NCI-H446 (cell line): ENCODE data around the gene COX14.
"Not testable (repeated sequence)": the region's sequence is repeated elsewhere in the genome, so short reads cannot be mapped to it uniquely, and the experiment has no call there.

Experiments
- DNase-seq, 2 experiments: peaks; one replicate each; lab custom pipeline; 2025; lab: John Stamatoyannopoulos, UW

Gene COX14

GRCh38 chr12:50111693-50112455, at the start of gene COX14:
TSS of gene COX14 (plus strand) at chr12:50112236. CDS start at chr12:50120044, 7,808 bp downstream.
- peak; percentile 99 to 100 for DNase-seq

- DNase-seq, result no peak
Measured at GRCh38 chr12:50062728-50063460, 49.1 kb upstream of the COX14 start.

- DNase-seq, result no peak
Measured at GRCh38 chr12:50065726-50066310, 46.2 kb upstream of the COX14 start.

GRCh38 chr12:50066402-50066801, 45.6 kb upstream of the COX14 start:
- DNase-seq, result no peak

- DNase-seq, result no peak
Measured at GRCh38 chr12:50069069-50069468, 43.0 kb upstream of the COX14 start.

GRCh38 chr12:50069539-50069938, 42.5 kb upstream of the COX14 start:
- DNase-seq, result no peak

GRCh38 chr12:50070314-50071060, 41.5 kb upstream of the COX14 start:
- peak; percentile 35 to 81 for DNase-seq

GRCh38 chr12:50072198-50072907, 39.7 kb upstream of the COX14 start:
- no peak for DNase-seq

- DNase-seq, result no peak
Measured at GRCh38 chr12:50073206-50073605, 38.8 kb upstream of the COX14 start.

- no peak for DNase-seq
Measured at GRCh38 chr12:50073712-50074111, 38.3 kb upstream of the COX14 start.

- peak in 1 of 2 experiments; percentile 76 for DNase-seq
Measured at GRCh38 chr12:50074936-50075807, 36.9 kb upstream of the COX14 start.

GRCh38 chr12:50075808-50076170, 36.2 kb upstream of the COX14 start:
- DNase-seq, result no peak

GRCh38 chr12:50077099-50077498, 34.9 kb upstream of the COX14 start:
- no peak for DNase-seq

GRCh38 chr12:50078281-50078680, 33.8 kb upstream of the COX14 start:
- DNase-seq, result no peak

GRCh38 chr12:50079771-50080170, 32.3 kb upstream of the COX14 start:
- no peak for DNase-seq

- DNase-seq, result no peak
Measured at GRCh38 chr12:50081096-50081808, 30.8 kb upstream of the COX14 start.

GRCh38 chr12:50082644-50083043, 29.4 kb upstream of the COX14 start:
- DNase-seq, result no peak

GRCh38 chr12:50083301-50083700, 28.7 kb upstream of the COX14 start:
- no peak for DNase-seq

- DNase-seq, result not testable (repeated sequence)
Measured at GRCh38 chr12:50084409-50084774, 27.6 kb upstream of the COX14 start.
